ENCODE measurements around the gene C11orf52.

C11orf52 gene

DNA sequence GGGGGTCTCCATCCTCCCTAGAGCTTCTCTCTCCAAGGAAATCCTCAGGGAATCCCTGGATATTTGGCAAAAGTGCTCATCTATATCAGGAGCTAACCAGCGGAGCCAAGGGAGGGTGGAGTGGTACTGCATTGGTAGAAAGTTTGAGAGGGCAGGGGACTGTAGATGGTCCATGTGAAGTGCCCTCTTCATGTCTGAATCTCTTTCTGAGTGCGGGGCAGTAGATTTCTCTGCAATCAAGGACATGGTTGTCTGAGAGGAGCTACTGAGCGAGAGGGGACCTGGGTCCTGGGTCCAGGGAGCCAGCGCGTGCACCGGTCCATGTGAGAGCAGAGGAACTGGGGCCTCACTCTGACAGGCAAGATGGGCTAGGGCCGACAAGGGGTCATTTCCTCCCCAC lies 19.1 kb downstream of the C11orf52 start:
- no CpG with 5 or more reads among the region's 7 CpGs for WGBS (ENCODE audit: extremely low coverage, insufficient coverage, low lambda C conversion rate)
- no peak overlapping the region for H2BK15ac ChIP-seq (replicated peaks; ENCODE audit: low read depth)
- H4K8ac ChIP-seq (ENCODE audit: low read depth, low read length), result no peak overlapping the region
- H3K4me1 ChIP-seq (ENCODE audit: control insufficient read depth, low read depth, low read length), result peaks cover 9% of the 10 kb centered on the region
- no peak overlapping the region for H3K23ac ChIP-seq (ENCODE audit: low read length)
- peak overlapping the region; percentile 11 for H2BK5ac ChIP-seq (ENCODE audit: low read length)
- DNase-seq, result peak; percentile 41
- H2AK5ac ChIP-seq (ENCODE audit: low read length), result no peak overlapping the region
- H3K79me2 ChIP-seq (ENCODE audit: control insufficient read depth, insufficient read depth, low read length), result no peaks in the 10 kb centered on the region
- peak overlapping the region; percentile 87 for H3K56ac ChIP-seq (ENCODE audit: low read length)
- peak overlapping the region; percentile 38 for H3K4me3 ChIP-seq (ENCODE audit: low read length)
- peak overlapping the region; percentile 21 for H3K18ac ChIP-seq (ENCODE audit: low read length)
- peak overlapping the region; percentile 69 for H3K27ac ChIP-seq (ENCODE audit: low read depth, low read length)
- peak overlapping the region; percentile 47 for H3K4me2 ChIP-seq (ENCODE audit: low read length)
- H3K27me3 ChIP-seq (ENCODE audit: insufficient read depth, low read length, poor library complexity), result no peaks in the 10 kb centered on the region
- H2BK120ac ChIP-seq (ENCODE audit: low read depth, low read length), result peak overlapping the region; percentile 8
- no peak overlapping the region for H4K5ac ChIP-seq (ENCODE audit: low read length)
- peak overlapping the region; percentile 65 for H3K9ac ChIP-seq (ENCODE audit: low read length)
- H3K79me1 ChIP-seq (ENCODE audit: low read length), result peaks cover 3% of the 10 kb centered on the region
- no peak overlapping the region for H3K4ac ChIP-seq (ENCODE audit: low read depth, low read length)
- H3K36me3 ChIP-seq (ENCODE audit: control insufficient read depth, insufficient read depth, low read length), result no peaks in the 10 kb centered on the region

GRCh38 chr11:111938687-111939160 lies 20.0 kb downstream of the C11orf52 start:
- no CpG with 5 or more reads among the region's 7 CpGs for WGBS (ENCODE audit: extremely low coverage, insufficient coverage, low lambda C conversion rate)
- Histone ChIP-seq H3K4me1 (ENCODE audit: control insufficient read depth, low read depth, low read length) (peaks cover 9% of the 10 kb centered on the region), H3K27me3 (ENCODE audit: insufficient read depth, low read length, poor library complexity) (no peaks in the 10 kb centered on the region), H3K27ac (ENCODE audit: low read depth, low read length) (no peak overlapping the region), H3K4me3 (ENCODE audit: low read length) (no peak overlapping the region), H3K4me2 (ENCODE audit: low read length) (no peak overlapping the region), H3K9ac (ENCODE audit: low read length) (no peak overlapping the region), H2BK120ac (ENCODE audit: low read depth, low read length) (no peak overlapping the region), H3K36me3 (ENCODE audit: control insufficient read depth, insufficient read depth, low read length) (no peaks in the 10 kb centered on the region), H3K79me2 (ENCODE audit: control insufficient read depth, insufficient read depth, low read length) (no peaks in the 10 kb centered on the region), H4K5ac (ENCODE audit: low read length) (no peak overlapping the region), H2AK5ac (ENCODE audit: low read length) (no peak overlapping the region), H3K79me1 (ENCODE audit: low read length) (peaks cover 3% of the 10 kb centered on the region), H2BK15ac (replicated peaks; ENCODE audit: low read depth) (no peak overlapping the region), H4K8ac (ENCODE audit: low read depth, low read length) (no peak overlapping the region), H2BK5ac (ENCODE audit: low read length) (no peak overlapping the region), H3K23ac (ENCODE audit: low read length) (no peak overlapping the region), H3K56ac (ENCODE audit: low read length) (peak overlapping the region; percentile 26), H3K4ac (ENCODE audit: low read depth, low read length) (no peak overlapping the region), H3K18ac (ENCODE audit: low read length) (peak overlapping the region; percentile 31)
- DNase-seq, result peak; percentile 77

DNA sequence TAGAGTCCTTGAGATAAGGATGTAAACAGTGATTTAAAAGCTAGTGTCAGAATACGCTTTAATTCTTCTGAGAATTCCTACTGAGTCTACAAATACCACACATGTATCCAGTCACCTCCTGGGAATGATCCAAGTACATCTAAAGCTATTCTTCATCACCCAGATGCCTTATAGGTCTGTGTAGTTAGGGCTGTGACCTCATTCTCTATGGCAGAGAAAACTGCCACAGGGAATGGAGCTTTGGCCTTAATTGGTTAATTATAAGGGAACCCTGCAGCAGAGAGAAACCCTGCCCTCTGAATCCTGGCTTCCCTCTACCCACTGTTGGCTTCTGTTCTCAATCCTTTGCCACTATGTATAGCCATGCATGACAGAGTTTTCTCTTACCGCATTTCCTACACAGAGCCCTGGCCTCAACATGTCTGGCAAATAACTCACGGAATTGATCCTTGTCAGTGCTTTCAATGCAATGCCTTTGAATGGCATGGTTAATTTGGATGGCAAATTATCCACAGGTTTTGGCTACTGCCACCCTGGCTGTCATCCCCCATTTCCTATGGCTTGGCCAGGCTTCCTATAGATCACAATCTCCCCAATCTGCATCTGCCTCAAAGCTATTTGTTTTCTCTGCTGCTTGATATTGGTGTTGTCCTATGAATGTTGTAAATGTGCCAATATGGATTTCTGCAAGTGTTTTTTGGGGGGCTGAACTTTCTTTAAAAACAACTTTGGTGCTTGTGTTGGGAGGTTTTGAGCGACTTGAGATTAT lies 21.3 kb downstream of the C11orf52 start:
- Histone ChIP-seq H2BK15ac (replicated peaks; ENCODE audit: low read depth) (no peak overlapping the region), H3K9ac (ENCODE audit: low read length) (no peak overlapping the region), H3K18ac (ENCODE audit: low read length) (no peak overlapping the region), H3K27ac (ENCODE audit: low read depth, low read length) (no peak overlapping the region), H3K36me3 (ENCODE audit: control insufficient read depth, insufficient read depth, low read length) (no peaks in the 10 kb centered on the region), H2BK5ac (ENCODE audit: low read length) (no peak overlapping the region), H3K4me2 (ENCODE audit: low read length) (no peak overlapping the region), H3K56ac (ENCODE audit: low read length) (no peak overlapping the region), H4K5ac (ENCODE audit: low read length) (no peak overlapping the region), H3K79me1 (ENCODE audit: low read length) (peaks cover 3% of the 10 kb centered on the region), H3K4me3 (ENCODE audit: low read length) (no peak overlapping the region), H3K4ac (ENCODE audit: low read depth, low read length) (no peak overlapping the region), H2AK5ac (ENCODE audit: low read length) (no peak overlapping the region), H2BK120ac (ENCODE audit: low read depth, low read length) (no peak overlapping the region), H3K79me2 (ENCODE audit: control insufficient read depth, insufficient read depth, low read length) (no peaks in the 10 kb centered on the region), H3K27me3 (ENCODE audit: insufficient read depth, low read length, poor library complexity) (no peaks in the 10 kb centered on the region), H3K4me1 (ENCODE audit: control insufficient read depth, low read depth, low read length) (peaks cover 9% of the 10 kb centered on the region), H4K8ac (ENCODE audit: low read depth, low read length) (no peak overlapping the region), H3K23ac (ENCODE audit: low read length) (no peak overlapping the region)
- DNase-seq, result no peak
- no CpG with 5 or more reads among the region's 4 CpGs for WGBS (ENCODE audit: extremely low coverage, insufficient coverage, low lambda C conversion rate)

DNA sequence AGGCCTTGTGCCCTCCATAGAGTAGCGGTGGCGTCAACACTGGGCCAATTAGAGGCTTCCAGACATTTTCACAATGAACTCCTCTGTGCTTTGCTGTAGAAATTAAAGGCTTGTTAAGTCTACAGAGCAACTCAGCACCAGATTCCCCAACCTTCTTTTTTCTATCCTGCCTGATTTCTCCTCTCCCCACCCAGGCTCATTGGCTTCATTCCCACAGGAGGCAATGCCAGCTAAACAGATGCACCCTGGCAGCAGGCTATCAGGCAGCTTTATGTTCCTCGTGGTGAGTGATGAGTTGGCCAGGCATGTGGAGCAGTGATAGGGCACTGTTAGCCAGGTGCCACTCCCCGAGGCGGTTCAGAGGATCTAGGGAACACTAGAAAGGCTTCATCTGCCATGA lies 23.2 kb downstream of the C11orf52 start:
- H3K27ac ChIP-seq (ENCODE audit: low read depth, low read length), result no peak overlapping the region
- no peak overlapping the region for H3K23ac ChIP-seq (ENCODE audit: low read length)
- H2BK15ac ChIP-seq (replicated peaks; ENCODE audit: low read depth), result no peak overlapping the region
- no peaks in the 10 kb centered on the region for H3K36me3 ChIP-seq (ENCODE audit: control insufficient read depth, insufficient read depth, low read length)
- no peak overlapping the region for H3K56ac ChIP-seq (ENCODE audit: low read length)
- H4K5ac ChIP-seq (ENCODE audit: low read length), result no peak overlapping the region
- H3K4me3 ChIP-seq (ENCODE audit: low read length), result no peak overlapping the region
- H3K4me1 ChIP-seq (ENCODE audit: control insufficient read depth, low read depth, low read length), result peaks cover 9% of the 10 kb centered on the region
- no peak overlapping the region for H3K4me2 ChIP-seq (ENCODE audit: low read length)
- H2BK5ac ChIP-seq (ENCODE audit: low read length), result no peak overlapping the region
- H2AK5ac ChIP-seq (ENCODE audit: low read length), result no peak overlapping the region
- no peak overlapping the region for H3K9ac ChIP-seq (ENCODE audit: low read length)
- no peak overlapping the region for H2BK120ac ChIP-seq (ENCODE audit: low read depth, low read length)
- no peaks in the 10 kb centered on the region for H3K27me3 ChIP-seq (ENCODE audit: insufficient read depth, low read length, poor library complexity)
- H3K18ac ChIP-seq (ENCODE audit: low read length), result no peak overlapping the region
- no peaks in the 10 kb centered on the region for H3K79me2 ChIP-seq (ENCODE audit: control insufficient read depth, insufficient read depth, low read length)
- no CpG with 5 or more reads among the region's 5 CpGs for WGBS (ENCODE audit: extremely low coverage, insufficient coverage, low lambda C conversion rate)
- H4K8ac ChIP-seq (ENCODE audit: low read depth, low read length), result no peak overlapping the region
- DNase-seq, result no peak
- H3K79me1 ChIP-seq (ENCODE audit: low read length), result peaks cover 3% of the 10 kb centered on the region
- no peak overlapping the region for H3K4ac ChIP-seq (ENCODE audit: low read depth, low read length)

DNA sequence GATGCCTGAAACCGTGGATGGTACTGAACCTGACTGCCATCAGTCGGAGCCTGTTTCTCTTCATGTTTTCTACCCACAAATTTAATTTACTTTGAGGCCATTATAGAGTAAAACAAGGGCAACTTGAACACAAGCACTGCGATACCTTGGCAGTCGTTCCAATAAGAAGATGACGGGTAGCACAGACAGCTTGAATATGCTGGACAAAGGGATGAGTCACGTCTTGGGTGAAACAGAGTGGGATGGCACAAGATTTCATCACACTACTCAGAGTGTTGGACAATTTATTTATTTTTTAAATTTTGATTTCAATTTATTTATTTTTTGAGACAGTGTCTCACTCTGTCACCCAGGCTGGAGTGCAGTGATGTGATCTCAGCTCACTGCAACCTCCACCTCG lies 24.1 kb downstream of the C11orf52 start:
- no peak overlapping the region for H2BK120ac ChIP-seq (ENCODE audit: low read depth, low read length)
- no CpG with 5 or more reads among the region's 7 CpGs for WGBS (ENCODE audit: extremely low coverage, insufficient coverage, low lambda C conversion rate)
- no peaks in the 10 kb centered on the region for H3K27me3 ChIP-seq (ENCODE audit: insufficient read depth, low read length, poor library complexity)
- DNase-seq, result no peak
- H3K79me2 ChIP-seq (ENCODE audit: control insufficient read depth, insufficient read depth, low read length), result no peaks in the 10 kb centered on the region
- H3K56ac ChIP-seq (ENCODE audit: low read length), result no peak overlapping the region
- peaks cover 5% of the 10 kb centered on the region for H3K4me1 ChIP-seq (ENCODE audit: control insufficient read depth, low read depth, low read length)
- no peak overlapping the region for H3K23ac ChIP-seq (ENCODE audit: low read length)
- no peak overlapping the region for H3K18ac ChIP-seq (ENCODE audit: low read length)
- H4K8ac ChIP-seq (ENCODE audit: low read depth, low read length), result no peak overlapping the region
- peaks cover 3% of the 10 kb centered on the region for H3K79me1 ChIP-seq (ENCODE audit: low read length)
- no peak overlapping the region for H2AK5ac ChIP-seq (ENCODE audit: low read length)
- H3K36me3 ChIP-seq (ENCODE audit: control insufficient read depth, insufficient read depth, low read length), result no peaks in the 10 kb centered on the region
- H2BK5ac ChIP-seq (ENCODE audit: low read length), result no peak overlapping the region
- H3K4ac ChIP-seq (ENCODE audit: low read depth, low read length), result no peak overlapping the region
- no peak overlapping the region for H3K9ac ChIP-seq (ENCODE audit: low read length)
- no peak overlapping the region for H3K4me2 ChIP-seq (ENCODE audit: low read length)
- no peak overlapping the region for H2BK15ac ChIP-seq (replicated peaks; ENCODE audit: low read depth)
- no peak overlapping the region for H3K4me3 ChIP-seq (ENCODE audit: low read length)
- no peak overlapping the region for H4K5ac ChIP-seq (ENCODE audit: low read length)
- H3K27ac ChIP-seq (ENCODE audit: low read depth, low read length), result no peak overlapping the region

DNA sequence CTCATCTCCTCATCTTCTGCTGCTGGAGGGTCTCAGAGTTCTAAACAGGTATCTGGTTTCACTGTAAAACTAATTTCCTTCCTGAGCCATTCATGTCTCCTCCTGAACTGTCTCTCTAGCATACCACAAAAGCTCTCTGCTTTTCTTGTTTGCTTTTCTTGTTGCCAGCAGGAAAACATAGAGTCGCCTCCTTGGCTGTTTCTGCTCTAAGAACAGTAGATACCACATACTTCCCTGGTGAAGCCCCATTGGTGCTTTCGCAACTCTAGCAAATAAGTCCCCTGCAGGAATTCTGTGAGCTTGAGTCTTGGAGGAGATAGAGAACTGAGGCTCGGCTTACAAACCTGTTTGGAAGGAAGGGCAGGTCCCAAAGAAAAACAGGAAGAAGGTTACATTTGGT lies 25.4 kb downstream of the C11orf52 start:
- Histone ChIP-seq H3K4me1 (ENCODE audit: control insufficient read depth, low read depth, low read length) (no peaks in the 10 kb centered on the region), H3K9ac (ENCODE audit: low read length) (no peak overlapping the region), H3K79me1 (ENCODE audit: low read length) (peaks cover 3% of the 10 kb centered on the region), H3K18ac (ENCODE audit: low read length) (no peak overlapping the region), H3K27ac (ENCODE audit: low read depth, low read length) (no peak overlapping the region), H3K23ac (ENCODE audit: low read length) (no peak overlapping the region), H3K36me3 (ENCODE audit: control insufficient read depth, insufficient read depth, low read length) (no peaks in the 10 kb centered on the region), H3K4me3 (ENCODE audit: low read length) (no peak overlapping the region), H3K4me2 (ENCODE audit: low read length) (no peak overlapping the region), H2BK120ac (ENCODE audit: low read depth, low read length) (no peak overlapping the region), H2BK15ac (replicated peaks; ENCODE audit: low read depth) (no peak overlapping the region), H3K56ac (ENCODE audit: low read length) (no peak overlapping the region), H2BK5ac (ENCODE audit: low read length) (no peak overlapping the region), H3K79me2 (ENCODE audit: control insufficient read depth, insufficient read depth, low read length) (no peaks in the 10 kb centered on the region), H4K5ac (ENCODE audit: low read length) (no peak overlapping the region), H2AK5ac (ENCODE audit: low read length) (no peak overlapping the region), H3K4ac (ENCODE audit: low read depth, low read length) (no peak overlapping the region), H3K27me3 (ENCODE audit: insufficient read depth, low read length, poor library complexity) (no peaks in the 10 kb centered on the region), H4K8ac (ENCODE audit: low read depth, low read length) (peak overlapping the region; percentile 81)
- no CpG with 5 or more reads among the region's 3 CpGs for WGBS (ENCODE audit: extremely low coverage, insufficient coverage, low lambda C conversion rate)
- DNase-seq, result peak; percentile 86

Data from mesendoderm (in vitro differentiated cells).